ENCODE results near the gene SAMD5.

Gene SAMD5

DNA sequence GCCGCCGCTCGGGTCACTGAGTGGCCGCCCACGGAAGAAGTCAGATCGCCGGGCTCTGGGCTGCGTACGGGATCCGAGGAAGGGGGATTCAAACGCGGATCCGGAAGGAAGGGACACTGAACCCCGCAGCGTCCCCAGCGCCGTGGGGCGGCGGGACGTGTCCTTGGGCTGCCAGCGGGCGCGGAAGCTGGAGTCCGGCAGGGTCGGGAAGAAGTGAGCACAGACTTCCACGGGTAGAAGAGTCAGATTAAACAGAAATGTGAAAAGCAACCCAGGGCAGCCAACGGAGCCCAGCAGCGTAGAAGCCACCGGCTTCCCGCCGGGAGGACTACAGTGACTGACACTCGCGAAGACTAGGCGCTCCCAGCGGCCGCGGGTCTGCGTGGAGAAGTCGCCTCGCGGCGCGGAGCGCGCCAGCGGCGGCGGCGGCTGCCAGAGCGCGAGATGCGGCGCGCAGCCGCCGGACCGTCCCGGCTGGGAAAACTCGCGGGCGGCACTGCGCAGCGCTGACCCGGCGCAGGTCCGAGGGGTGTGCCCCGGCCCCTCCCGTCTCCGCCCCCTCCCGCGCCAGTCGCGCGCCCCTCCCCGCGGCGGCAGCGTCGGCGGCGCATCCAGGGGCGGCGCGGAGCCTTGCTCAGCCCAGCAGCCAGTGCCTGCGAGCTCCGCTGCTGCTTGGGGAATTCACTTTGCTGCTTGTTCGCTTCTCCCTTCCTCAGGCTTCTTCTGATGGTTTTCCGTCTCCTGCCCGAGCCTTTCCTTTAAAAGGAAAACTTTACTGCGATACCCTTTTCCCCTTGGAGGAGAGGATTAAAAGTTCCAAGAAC, at the start of gene SAMD5:
Gene SAMD5 (plus strand): TSS at position 649 of the 824 bp plus-strand sequence. CDS start 239 bp downstream, outside the sequence.
- no peak within 1 kb of the TSS for H3K27ac ChIP-seq
- no peak for DNase-seq (ENCODE audit: low read depth, low spot score)

DNA sequence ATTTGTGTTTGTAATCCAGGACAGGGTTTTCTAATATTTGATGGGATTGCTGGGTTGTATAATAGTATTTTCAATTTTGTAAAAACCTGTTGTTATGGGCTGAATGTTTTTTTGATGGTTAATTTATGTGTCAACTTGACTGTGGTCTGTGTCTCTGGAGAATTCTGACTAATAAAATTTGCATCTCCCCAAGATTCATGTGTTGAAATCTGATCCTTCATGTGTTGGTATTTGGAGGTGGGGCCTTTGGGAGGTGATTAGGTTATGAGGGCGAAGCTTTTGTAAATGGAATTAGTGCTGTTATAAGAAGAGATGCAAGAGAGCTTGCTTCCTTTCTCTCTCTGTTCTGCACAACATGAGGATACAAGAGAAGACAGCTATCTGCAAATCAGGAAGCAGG, 48.7 kb upstream of the SAMD5 start:
- no peak overlapping the region for H3K27ac ChIP-seq
- DNase-seq (ENCODE audit: low read depth, low spot score), result no peak

DNA sequence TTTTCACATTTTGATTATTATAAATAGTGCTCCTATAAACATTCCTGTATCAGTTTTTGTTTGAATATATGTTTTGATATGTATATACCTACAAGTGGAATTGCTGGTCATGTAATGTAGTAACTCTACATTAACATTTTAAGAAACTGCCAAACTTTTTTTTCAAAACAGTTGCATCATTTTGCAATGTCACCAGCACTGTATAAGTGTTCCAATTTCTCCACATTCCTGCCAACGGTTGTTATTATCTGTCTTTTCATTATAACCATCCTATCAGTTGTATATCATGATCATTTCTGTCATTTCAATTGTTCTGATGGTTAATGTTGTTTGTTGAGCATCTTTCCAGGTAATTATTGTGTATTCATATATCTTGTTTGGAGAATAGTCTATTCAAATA, 44.8 kb upstream of the SAMD5 start:
- no peak for DNase-seq (ENCODE audit: low read depth, low spot score)
- H3K27ac ChIP-seq, result no peak overlapping the region

DNA sequence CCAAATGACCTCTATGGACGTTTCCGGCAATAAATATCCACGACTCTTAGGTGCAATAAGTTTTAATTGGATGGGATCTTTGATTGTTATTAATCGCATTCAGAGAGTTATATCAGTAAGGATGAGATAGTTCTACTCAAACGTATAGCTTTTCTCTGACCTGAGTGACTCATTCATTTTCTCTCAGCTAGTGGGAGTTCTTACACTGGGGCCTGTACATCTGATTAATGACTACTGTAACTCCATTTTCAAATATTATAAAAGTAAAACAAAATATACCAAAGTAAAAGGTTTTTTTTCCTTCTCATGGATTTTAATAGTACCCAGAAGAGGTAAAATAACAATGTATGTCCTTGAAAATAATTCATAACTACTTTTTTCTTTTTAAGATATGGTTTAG, 41.1 kb upstream of the SAMD5 start:
- no peak overlapping the region for H3K27ac ChIP-seq
- no peak for DNase-seq (ENCODE audit: low read depth, low spot score)

DNA sequence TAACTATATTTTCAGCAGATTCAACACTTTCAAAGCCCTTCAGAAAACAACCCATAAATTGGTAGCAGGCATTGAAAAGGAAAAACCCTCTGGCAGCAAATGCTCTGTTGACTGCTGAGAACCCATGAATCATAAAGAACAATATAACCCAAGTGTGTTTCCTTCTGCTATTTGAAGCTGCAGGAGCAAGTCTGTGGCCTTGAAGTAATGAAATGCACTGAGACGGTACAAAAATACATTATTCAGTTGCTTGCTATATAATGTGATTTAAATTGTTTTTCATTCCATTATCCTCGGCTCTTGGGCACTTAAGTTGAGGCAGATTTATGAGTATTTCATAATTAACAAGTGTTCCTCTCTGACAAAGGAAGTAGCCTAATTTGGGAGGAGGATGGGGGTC, 40.6 kb upstream of the SAMD5 start:
- no peak for DNase-seq (ENCODE audit: low read depth, low spot score)
- no peak overlapping the region for H3K27ac ChIP-seq

DNA sequence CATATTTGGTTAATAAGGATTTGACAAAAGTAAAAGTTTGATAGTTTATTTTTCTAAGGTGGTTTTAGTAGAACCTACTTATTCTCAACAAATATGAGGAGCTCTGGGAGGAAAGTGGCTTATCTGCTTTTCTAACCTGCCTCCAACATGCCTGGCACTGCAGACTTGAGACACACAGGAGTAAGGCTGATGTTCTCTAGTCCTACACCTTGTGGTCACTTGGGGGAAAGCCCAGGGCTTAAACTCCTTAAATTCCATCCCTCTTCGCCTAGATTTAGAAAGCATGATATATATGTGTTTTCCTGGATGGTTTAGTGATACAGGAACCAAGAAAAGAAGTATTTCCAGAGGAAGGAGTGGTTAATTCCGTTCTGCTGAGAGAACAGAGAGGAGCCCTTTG, 39.9 kb upstream of the SAMD5 start:
- no peak for DNase-seq (ENCODE audit: low read depth, low spot score)
- H3K27ac ChIP-seq, result no peak overlapping the region

DNA sequence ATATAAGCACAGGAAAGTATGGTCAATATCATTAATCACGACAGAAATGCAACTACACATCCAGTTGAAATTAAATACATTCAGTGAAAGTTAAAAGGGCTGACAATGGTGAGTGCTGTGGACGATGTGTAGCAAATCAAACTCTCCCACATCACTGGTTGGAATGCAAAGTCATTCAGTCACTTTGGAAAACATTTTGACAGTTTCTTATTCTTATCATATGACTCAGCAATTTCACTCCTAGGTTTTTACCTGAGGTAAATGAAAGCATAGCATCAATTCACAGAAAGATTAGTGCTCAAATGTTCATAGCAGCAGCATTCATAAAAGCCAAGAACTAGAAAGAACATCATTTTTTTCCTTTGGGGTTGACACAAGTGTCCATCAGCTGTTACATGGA, 28.6 kb upstream of the SAMD5 start:
- DNase-seq (ENCODE audit: low read depth, low spot score), result no peak
- no peak overlapping the region for H3K27ac ChIP-seq

DNA sequence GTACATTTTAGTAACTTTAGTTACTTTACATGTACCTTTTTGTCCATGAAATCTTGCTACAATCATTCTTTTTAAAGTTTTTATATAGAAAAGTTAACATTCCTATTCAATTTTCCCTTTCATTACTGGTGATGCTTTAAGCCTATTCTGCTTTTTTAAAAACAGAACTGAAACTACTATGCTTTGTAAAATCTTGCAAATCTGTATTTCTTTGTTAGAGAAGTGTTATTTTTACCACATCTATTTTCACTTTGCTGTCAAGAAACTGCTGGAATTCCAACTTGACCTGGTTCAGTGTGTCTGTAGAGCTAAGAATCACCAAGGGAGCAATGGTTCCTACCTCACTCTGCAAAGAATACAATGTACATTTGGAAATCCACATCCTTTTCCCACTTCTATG, 21.8 kb upstream of the SAMD5 start:
- no peak for DNase-seq (ENCODE audit: low read depth, low spot score)
- H3K27ac ChIP-seq, result no peak overlapping the region

DNA sequence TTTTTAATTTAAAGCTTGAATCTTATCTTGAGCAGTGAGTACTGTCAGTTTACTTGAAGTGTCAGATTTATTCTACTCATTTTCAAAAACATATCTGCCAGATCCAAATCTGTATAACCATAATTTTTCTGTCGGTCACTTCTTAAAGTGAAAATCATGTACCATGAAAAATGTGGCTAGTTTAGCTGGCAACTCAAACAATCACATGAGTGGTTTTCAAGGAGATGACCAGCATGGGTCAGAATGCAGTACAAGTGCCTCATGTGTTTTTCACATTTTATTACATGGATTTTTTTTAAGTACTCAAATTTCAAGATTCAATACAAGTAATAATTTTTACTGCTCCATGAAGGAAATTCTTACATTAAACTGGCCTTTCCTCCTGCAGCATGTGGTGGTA, 11.0 kb upstream of the SAMD5 start:
- H3K27ac ChIP-seq, result no peak overlapping the region
- no peak for DNase-seq (ENCODE audit: low read depth, low spot score)

DNA sequence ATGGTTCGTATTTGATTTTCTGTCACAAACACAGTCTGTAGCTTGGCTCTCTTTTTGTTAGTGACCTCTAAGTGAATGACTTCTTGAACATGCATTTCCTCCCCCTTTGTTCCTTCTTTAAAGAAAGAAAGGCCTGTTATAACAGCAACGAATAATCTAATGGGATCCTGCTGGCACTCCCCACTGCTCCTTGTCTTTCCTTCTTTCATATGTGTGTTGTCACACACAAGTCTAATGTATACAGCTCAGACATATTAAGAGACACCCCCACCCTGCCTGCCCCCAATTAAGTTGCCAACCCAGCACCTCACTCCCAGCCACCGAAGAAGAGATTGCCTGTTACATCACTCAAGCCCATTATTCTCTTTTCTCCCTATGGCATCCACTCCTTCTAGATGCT, 4.9 kb upstream of the SAMD5 start:
- DNase-seq (ENCODE audit: low read depth, low spot score), result no peak
- H3K27ac ChIP-seq, result no peak overlapping the region

DNA sequence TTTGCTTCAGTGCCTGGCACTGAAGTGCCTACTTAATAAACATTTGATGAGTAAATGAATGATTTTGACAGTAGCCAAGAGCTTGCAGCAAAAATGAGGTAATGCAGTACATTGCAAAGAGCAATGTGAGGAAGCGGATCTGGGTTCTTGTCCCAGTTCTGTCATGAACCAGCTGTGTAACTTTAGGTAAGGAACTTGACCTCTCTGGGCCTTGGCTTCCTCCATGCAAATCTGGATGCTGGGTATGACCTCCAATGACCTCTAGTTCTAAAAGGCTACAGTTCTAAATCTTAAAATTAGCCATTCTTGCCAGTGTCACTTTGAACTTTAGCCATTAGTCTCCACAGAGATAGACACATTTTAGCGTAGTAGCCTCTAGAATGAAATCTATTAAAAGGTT, 3.6 kb upstream of the SAMD5 start:
- no peak overlapping the region for H3K27ac ChIP-seq
- DNase-seq (ENCODE audit: low read depth, low spot score), result no peak

DNA sequence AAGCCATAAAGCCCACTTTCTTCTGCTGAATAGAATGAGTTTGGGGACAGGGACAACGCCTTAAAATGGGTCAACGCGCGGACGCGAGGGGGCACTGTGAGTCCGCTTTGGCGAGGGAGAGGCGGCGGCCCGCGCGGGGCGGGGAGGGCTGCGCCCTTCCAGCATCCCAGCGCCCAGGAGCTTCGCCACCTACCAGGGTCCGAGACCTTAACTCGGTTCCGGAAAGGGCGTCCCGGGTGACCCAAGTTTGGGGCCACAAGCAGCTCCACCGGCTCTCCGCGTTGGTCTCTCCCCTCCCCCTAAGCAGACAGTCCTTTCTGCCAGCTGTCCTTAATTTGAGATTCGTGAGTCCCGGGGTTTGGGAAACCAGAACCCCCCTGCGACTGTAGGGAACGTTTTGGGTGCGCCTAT, 1.8 kb upstream of the SAMD5 start:
- DNase-seq (ENCODE audit: low read depth, low spot score), result no peak
- H3K27ac ChIP-seq, result no peak overlapping the region

DNA sequence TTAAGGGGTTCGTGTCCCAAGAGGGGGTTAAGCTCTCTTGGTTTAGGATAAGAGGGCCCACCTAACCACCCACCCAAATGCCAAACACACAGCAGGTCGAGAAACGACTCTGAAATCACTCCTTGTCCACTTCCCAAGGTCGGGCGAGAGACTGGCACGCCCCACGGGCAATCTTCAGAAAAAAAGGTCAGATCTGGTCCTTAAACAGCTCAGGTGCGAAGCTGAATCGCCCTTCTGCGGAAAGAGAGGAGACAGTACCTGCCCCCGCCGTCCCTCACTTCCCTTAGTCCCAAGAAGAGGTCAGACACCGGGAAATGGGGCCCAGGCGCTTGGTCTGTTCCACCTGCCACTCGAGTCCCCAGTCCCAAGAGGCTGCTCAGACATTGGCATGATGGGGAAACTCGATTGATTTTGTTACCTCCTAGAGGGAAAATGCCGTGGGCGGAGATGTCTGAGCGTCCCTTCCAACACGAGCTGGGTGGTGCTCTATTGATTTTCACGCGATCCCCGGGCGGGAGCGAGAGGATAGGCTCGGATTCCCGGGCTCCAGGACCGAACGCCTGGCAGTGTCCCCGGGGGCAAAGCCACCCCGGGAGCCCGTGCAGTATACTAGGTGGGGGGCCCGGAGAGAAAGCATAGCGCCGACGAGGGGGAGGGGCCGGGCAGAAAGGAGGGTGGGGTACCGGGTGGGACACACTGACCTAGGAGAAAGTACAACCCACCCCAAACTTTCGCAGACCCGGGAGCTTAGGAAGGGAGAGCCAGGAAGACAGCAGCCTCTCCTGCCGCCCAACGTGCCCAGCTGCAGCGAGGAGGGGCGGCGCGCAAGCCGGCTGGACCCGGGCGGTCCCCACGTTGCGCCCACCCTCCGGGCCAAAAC, 1.1 kb upstream of the SAMD5 start:
- no peak for DNase-seq (ENCODE audit: low read depth, low spot score)
- no peak overlapping the region for H3K27ac ChIP-seq

DNA sequence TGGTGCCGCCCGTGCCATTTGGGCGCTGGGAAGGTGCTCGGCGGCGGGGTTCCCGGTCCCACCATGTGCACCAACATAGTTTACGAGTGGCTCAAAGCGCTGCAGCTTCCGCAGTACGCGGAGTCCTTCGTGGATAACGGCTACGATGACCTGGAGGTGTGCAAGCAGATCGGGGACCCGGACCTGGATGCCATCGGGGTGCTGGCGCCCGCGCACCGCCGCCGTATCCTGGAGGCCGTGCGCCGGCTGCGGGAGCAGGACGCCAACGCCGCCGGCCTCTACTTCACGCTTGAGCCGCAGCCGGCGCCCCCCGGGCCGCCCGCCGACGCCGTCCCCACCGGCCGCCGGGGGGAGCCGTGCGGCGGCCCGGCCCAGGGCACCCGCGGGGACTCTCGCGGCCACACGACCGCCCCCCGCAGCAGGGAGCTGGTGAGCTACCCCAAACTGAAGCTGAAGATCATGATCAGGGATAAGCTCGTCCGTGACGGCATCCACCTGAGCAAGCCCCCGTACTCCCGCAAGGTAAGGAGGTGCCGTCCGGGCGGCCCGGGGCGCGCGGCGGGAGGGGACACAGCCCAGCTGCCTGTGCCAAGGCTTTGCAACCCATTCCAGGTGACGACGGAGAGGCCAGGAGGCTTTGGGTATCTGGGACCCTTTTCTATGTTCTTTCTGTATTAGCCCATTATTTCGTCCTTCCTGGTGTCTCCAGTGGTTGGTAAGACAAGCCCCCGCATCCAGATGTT, 547 bp downstream of the SAMD5 start:
- no peak for DNase-seq (ENCODE audit: low read depth, low spot score)
- H3K27ac ChIP-seq, result no peak overlapping the region

DNA sequence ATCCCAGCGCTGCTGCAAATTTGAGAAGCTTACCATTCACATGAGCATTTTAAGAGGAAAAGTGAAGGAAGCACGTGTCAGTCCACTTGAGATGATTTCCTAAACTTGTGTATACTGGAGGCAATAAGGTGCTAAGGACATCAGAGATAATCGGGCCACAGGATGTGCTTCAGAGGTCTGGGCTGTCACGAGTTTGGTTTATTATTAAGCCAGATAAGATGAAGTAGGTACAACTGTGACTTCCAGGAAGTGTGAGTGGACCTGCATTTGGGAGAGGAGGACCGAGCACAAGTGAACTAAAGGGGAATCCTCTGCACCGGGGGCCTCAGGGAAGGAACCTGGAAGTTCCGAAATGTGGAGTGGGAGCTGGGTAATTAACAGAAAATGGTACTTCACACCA, 1.4 kb downstream of the SAMD5 start:
- DNase-seq (ENCODE audit: low read depth, low spot score), result no peak
- no peak overlapping the region for H3K27ac ChIP-seq

DNA sequence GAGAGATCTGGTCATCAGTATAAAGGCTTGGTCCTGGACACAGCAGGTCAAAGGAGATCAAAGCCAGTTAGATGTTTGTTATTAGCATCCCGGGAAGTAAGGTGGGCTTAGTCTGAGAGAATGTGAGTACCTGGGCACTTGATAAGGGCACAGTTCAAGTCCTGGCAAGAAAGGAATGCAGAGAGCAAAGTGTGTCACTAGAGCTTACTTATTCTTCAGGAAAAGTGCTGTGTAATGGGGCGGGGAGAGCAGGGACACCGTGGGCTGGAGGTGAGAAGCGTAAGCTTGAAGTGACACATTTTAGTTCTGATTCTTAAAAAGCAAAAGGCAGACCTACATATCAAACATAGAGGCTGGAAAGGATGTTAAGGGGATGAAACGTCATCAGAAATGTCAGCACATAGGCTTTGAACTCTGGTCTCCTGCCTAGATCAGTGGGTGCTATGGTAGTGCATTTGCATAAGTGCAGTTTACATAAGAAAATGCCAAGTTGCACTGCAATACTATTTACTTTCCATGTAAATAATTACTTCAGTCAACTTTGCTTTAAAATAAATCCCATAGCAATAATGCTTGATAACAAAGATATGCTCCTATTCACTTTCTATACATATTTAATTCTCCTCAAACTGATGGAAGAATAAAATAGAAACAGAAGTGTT, 2.6 kb downstream of the SAMD5 start:
- DNase-seq (ENCODE audit: low read depth, low spot score), result no peak
- H3K27ac ChIP-seq, result no peak overlapping the region

DNA sequence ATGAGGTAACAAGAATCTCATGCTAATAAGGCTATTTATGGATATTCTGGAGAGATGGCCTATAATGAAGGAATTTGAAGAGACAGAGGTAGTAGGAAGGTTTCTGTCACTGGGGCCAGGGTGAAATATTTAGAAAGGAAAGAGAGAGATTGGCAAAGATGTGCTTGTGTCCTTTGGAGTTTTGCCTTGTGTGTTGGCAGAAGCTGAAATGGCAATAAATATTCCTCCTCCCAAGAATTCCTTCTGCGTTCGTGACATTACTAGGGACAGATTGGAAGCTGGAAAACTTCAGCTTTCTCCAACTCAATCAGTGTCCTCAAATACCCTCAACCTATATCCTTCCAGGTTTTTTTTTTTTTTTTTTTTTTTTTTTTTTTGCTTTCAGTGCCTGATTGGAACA, 6.3 kb downstream of the SAMD5 start:
- H3K27ac ChIP-seq, result no peak overlapping the region
- DNase-seq (ENCODE audit: low read depth, low spot score), result no peak

DNA sequence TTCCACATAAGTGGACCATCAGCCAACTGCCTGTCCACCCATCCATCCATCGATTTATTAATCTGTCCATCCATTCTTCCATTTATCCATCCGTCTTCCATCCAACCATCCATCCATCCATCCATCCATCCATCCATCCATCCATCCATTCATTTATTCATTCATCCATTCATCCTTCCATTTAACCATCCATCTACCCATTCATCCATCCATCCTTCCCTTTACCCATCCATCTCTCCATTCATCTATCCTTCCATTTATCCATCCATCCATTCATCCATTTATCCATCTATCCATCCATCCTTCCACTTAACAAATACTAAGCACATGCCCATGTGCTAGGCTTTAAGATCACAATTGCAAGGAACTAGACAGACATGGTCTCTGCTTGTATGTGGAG, 6.8 kb downstream of the SAMD5 start:
- H3K27ac ChIP-seq, result no peak overlapping the region
- no peak for DNase-seq (ENCODE audit: low read depth, low spot score)

DNA sequence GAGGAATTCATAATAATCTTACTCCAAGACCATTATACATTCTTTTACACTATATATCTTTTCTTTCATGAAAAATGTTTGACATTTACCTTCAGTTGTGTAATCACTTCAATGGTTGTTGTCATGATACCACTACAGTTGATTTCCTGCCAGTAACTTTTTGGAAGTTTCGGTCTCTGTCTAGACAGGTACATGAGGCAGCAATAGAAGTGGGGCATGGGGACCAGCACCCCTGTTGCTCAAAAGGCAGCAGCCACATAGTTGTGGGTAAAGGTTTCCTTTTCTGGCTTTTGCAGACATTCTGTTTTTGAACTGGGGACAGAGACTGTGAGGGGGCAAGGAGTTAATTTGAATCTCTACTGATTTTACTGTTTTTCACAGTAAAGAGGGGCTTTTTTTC, 14.1 kb downstream of the SAMD5 start:
- DNase-seq (ENCODE audit: low read depth, low spot score), result no peak
- no peak overlapping the region for H3K27ac ChIP-seq

DNA sequence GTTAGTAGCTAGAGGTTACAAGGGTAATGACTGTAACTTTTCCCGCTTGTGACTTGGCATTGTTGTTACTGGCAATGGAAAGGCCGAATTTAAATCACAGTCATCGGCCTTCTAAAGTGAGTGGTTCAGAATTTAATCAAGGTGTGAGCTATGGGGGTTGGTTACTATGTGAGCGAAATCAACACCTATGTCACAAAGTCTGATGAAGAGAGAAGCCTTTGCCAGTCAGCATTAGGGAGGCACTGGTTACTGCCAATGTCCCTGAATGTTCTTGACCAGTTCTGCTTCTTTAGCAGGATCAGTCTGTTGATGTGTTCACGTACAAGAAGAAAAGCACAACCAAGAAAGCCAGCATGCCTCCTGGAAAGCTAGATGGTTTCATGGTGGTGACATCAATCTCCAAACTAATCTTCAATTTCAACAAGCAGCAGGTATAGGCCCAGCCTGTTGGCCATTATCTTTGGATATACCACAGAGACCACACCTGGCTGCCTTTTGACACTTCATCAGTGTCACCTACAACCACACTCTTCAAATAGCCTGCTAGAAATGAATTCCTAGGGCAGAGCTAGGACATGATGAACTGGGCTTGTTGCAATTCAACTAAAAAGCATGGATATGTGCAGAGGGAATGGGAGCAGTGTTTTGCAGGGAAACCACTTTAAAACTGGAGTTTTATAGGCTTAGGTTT, 17.2 kb downstream of the SAMD5 start:
- no peak for DNase-seq (ENCODE audit: low read depth, low spot score)

More for the DNA sequence above, 17.2 kb downstream of the SAMD5 start:
- no peak overlapping the region for H3K27ac ChIP-seq

All from epithelial cell of prostate (primary cell).